Measurements from ENCODE around the gene CNGB1.
"Not testable (repeated sequence)": the region's sequence is repeated elsewhere in the genome, so short reads cannot be mapped to it uniquely, and the experiment has no call there.

The CNGB1 gene

GRCh38 chr16:57923418-57923817 lies 47.5 kb downstream of the CNGB1 start:
- DNase-seq, result no peak

GRCh38 chr16:57920880-57921229 lies 50.1 kb downstream of the CNGB1 start:
- DNase-seq, result no peak

- DNase-seq, result no peak
Observed at GRCh38 chr16:57920215-57920879, 50.6 kb downstream of the CNGB1 start.

- no peak for DNase-seq
Observed at GRCh38 chr16:57918994-57919393, 51.9 kb downstream of the CNGB1 start.

DNA sequence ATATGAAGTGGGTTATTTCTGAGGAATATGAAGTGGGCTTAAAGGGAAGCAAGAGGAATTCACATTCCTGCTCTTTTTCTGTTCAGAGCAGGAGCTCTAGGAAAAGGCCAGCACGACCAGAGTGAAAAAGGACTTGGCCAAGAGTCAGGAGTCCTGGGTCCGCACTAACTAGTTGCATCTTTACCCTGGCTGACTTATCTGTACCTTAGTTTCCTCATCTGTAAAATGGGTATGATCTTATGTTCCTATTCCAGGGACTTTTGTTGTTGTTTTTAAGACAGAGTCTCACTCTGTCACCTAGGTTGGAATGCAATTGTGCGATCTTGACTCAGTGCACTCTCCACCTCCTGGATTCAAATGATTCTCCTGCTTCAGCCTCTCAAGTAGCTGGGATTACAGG lies 52.5 kb downstream of the CNGB1 start:
- no peak for DNase-seq

GRCh38 chr16:57917929-57918328 lies 53.0 kb downstream of the CNGB1 start:
- DNase-seq, result not testable (repeated sequence)

GRCh38 chr16:57917489-57917888 lies 53.4 kb downstream of the CNGB1 start:
- not testable (repeated sequence) for DNase-seq

GRCh38 chr16:57916735-57917438 lies 54.0 kb downstream of the CNGB1 start:
- DNase-seq, result peak; percentile 25

DNA sequence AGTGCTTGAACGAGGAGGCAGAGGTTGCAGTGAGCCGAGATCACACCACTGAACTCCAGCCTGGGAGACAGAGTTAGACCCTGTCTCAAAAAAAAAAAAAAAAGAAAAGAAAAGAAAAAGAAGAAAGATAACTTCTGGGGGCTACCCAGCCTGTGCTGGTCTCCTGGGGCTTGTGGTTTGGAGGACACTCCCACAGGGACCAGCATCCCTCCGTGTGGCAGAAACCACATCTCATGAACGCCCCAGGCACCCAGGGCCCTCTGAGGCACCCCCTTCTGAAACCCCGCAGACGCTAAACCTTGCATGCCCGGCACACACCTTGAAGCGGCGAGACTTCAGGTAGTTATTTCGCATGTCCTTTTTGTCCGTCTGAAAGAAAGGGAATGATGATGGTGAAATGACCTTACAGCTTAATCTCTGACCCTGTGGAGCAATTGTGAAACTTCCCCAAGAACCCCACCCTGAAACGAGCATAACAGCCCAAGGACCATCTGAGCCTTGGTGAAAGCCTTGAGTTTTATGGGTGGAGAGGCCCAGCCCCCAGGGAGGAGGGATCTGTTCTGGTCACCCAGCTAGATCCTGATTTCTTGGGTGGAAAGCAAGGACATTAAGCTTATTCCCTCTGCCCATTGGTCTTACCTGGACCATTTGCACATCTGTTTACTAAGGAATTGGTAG lies 55.0 kb downstream of the CNGB1 start:
- DNase-seq, result no peak

DNA sequence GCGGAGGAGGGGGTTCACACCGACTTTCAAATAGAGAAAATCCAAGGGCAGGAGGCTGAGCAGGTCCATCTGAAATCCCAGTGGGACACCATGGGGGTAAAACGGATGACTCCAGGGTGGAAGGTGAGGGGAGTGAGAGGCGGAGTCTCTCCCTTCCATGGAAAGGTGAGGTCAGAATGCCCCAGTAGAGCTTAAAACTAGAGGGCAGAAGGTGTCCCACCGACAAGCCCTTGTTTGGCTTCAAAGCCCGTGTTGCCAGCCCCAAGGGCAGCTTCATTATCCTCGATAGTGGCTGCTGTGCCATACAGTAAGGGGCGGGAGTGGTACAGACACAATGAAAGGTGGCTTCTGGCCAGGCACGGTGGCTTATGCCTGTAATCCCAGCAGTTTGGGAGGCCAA lies 55.7 kb downstream of the CNGB1 start:
- DNase-seq, result no peak

GRCh38 chr16:57914244-57915173 lies 56.4 kb downstream of the CNGB1 start:
- no peak for DNase-seq

DNA sequence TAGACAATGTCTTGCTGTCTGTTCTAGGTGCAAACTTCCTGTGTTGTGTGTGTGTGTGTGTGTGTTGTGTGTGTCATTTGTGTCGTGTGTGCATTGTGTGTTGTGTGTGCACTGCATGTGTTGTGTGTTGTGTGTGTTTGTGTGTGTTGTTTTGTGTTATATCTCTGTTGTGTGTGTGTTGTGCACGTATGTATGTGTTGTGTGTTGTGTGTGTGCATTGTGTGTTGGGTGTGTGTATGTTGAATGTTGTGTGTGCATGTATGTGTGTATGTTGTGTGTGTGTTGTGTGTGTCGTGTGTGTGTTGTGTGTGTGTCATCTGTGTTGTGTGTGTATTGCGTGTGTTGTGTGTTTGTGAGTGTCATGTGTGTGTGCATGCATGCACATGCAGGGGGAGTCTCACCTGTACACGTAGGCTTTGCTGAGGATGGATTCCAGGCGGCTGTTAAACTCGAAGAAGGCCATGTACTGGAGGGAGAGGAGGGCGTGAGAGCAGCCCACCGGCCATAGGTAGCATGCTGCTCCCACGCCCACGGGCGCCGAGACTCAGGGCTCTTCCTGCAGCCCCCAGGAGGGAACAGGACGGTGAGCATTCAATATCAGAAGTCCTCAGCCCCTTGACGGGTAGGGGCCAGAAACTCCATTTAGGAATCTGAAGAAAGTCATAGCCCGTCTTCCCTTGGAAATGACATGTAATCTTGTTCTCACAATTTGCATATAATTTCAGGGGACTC lies 58.2 kb downstream of the CNGB1 start:
- DNase-seq, result no peak

DNA sequence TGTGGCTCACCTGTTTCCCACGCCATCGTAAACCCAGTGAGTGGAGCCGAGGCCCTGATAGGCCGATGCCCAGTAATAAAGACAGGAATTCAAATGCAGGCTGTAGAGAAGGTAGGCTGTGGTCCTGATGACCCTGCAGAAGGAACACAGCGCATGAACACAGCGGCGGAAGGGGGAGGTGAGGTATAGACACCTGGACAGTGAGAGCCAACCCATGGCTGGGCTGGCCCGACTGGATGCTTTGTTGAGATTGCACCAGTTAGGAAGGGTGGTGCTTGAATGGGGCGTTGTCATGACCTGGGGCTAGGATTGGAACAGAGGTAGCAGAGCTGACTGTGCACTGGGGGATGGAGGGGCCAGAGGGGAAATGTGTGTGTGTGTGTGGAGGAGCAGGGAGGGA lies 59.2 kb downstream of the CNGB1 start:
- no peak for DNase-seq

GRCh38 chr16:57910696-57911095 lies 60.2 kb downstream of the CNGB1 start:
- DNase-seq, result no peak

- no peak for DNase-seq
Observed at GRCh38 chr16:57908409-57908987, 62.4 kb downstream of the CNGB1 start.

DNA sequence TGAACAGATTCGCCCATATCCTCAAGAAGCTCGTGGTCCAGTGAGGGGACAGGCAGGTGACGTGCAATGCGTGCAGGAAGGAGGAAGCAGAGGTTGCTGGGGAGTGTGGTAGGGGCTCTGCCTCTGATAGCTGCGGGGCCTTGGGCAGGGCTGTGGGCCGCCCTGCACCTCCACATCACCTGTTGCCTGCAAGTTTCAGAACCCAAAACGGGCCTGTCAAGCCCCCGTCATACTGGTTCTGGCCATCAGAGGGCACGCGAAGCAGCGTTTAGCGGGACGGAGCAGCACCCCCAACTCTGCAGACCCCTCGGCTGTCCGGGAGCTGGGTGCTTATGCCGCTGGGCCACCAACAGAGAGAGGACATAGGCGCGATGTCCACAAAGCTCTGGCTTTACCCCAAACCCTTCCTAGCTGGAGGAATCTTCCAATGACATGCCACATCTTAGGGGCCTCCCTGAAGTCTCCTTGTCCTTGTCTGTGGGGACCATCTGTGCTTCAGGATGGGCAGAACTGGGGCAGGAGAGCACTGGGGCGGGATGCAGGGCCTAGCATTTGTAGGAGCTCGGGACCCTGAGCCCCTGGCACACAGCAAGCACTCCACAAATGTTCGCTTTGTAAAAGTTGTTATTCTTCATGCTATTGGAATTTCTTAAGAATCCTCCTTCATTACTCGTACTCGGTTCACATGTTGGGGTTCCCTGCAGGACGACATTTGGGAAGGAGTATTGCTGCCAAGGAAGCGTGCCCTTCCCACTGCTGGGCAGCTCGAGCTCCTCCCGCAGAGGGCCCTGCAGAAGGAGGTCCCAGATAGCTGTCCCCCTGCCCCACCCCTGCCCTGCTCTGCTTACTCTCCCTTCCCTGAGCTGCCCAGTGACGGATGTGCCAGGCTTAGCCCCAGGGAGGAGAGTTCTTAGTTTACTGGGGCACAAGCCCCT lies 64.3 kb downstream of the CNGB1 start:
- DNase-seq, result peak; percentile 22

DNA sequence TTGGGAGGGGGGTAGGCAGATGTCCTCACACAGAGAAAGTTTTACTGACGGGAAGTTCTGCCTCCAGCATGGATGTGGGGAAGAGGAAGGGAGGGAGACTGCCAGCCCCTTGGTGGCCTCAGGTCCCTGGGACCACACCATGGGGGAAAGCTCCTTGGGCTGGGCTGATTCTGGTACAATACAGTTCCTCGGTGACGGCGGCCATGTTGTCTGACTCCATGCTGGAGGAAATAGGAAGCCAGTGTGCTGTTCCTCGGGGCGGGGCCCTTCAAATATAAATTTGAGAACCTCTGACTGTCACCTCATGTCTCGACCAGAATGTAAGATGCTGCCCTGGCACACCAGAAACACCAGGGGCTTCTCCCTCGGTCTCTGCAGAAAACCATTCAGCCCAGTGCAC lies 66.8 kb downstream of the CNGB1 start:
- no peak for DNase-seq

DNA sequence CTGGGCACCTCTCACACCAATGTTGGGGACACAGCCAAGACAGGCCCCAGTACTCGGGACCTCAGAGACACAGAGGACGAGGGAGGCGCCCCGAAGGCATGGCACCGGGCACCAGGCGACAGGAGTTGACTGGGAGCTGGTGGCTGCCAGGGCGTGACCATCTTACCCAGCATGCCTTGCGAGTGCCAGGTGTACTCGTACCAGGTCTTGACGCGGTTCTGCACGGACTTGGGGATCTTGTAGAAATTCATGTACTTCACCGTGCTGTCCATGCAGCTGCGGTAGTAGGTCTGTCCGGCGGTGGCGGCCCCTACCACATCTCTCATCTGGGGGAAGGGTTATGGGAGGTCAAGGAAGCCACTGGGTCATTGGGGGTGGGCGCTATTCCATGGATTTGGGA lies 67.3 kb downstream of the CNGB1 start:
- no peak for DNase-seq

DNA sequence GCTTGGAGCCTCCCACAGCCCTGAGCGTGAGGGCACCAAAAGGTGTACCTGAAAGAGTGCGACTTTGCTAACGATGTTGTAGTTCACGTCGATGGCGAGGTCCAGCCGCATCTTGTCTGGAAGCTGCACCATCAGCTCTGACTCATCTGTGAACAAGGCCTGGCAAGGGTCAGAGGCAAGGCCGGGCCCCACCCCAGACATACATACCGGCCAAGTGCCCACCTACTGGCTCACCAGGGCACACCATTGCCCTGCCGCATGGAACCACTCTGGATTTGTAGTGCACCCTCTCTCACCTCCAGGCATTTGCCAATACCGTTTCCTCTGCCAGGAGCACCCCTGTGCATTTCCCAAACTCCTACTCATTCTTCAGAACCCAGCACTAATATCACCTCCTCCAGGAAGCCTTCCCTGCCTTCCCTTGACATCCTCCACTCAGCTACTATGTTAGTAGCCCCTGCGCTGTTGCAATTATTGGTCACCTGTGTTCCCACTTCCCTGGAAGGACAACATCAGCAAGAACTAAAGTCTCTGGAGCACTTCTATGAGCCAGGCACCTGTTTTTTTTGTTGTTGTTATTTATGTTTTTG lies 69.4 kb downstream of the CNGB1 start:
- DNase-seq, result no peak

GRCh38 chr16:57900796-57901479 lies 70.0 kb downstream of the CNGB1 start:
- no peak for DNase-seq

Measured in EL (cell line).